Vagina (tissue), 2 donors: ENCODE results near the gene GGCX. TPM values are rescaled to one million over a fixed set of nuclear protein-coding genes. Genes with fewer than 3 reads are reported as not detected.

ENCODE experiments used
- DNase-seq, 2 donors: peaks; one replicate each; pipeline ENCODE4 v3.0.0-alpha.2; 2017; ENCODE audit errors: extremely low spot score in 2 of 2
- H3K27ac ChIP-seq: fragments of 200-600 bp; sonication (generic); one replicate; pipeline ENCODE4 v1.5.1; 2019
- H3K27me3 ChIP-seq: fragments of 200-600 bp; sonication (generic); one replicate; pipeline ENCODE4 v1.5.1; 2019
- H3K36me3 ChIP-seq, 2 donors: fragments of 200-600 bp; sonication (generic); one replicate each; pipeline ENCODE4 v1.5.1; 2017 to 2019
- H3K4me1 ChIP-seq: fragments of 200-600 bp; sonication (generic); one replicate; pipeline ENCODE4 v1.5.1; 2019
- H3K4me3 ChIP-seq, 2 donors: fragments of 200-600 bp; sonication (generic); 1 replicate in 1 of 2; 2 replicates in 1 of 2; pipeline ENCODE4 v1.5.1; 2016 to 2019
- H3K9me3 ChIP-seq: fragments of 200-600 bp; sonication (generic); one replicate; pipeline ENCODE4 v1.5.1; 2019
- CTCF ChIP-seq, 3 experiments: fragments of 450-650 bp in 2 of 3; fragments of 200-600 bp in 1 of 3; sonication (generic) in 1 of 3; IDR thresholded peaks; one replicate each; pipeline ENCODE4 v1.5.1; 2017 to 2019; ENCODE audit warnings: antibody characterized with exemption in 3 of 3, mild to moderate bottlenecking in 2 of 3, moderate library complexity in 2 of 3
- POLR2A ChIP-seq, 2 donors: fragments of 450-650 bp; IDR thresholded peaks; one replicate each; pipeline ENCODE4 v1.6.1; 2017; ENCODE audit warnings: antibody characterized with exemption in 2 of 2, mild to moderate bottlenecking in 2 of 2, moderate library complexity in 2 of 2
- POLR2AphosphoS5 ChIP-seq, 2 donors: sonication (generic); formaldehyde crosslinking; IDR thresholded peaks; one replicate each; pipeline ENCODE4 v1.9.0; 2017; ENCODE audit warnings: antibody characterized with exemption in 2 of 2, mild to moderate bottlenecking in 2 of 2, low read depth in 1 of 2; ENCODE audit not compliant: insufficient read depth in 1 of 2
- intact Hi-C: fragments of 100-400 bp; cut with DNase I; formaldehyde crosslinking; loops from one replicate; pipeline ENCODE4 v1.15.1; 2023
- total RNA-seq: library from RNA; depleted of rRNA; stranded (reverse); fragments of >200 nt; gene quantifications from one replicate; pipeline ENCODE4 v1.2.3, GENCODE V29; 2016

Gene GGCX
- total RNA-seq, 1 donor from 2014 or later = 18.2 TPM

GRCh38 chr2:85542777-85543176, 18.5 kb downstream of the GGCX start:
- Histone ChIP-seq H3K27ac (peak overlapping the region; percentile 99), H3K9me3 (no peaks in the 10 kb centered on the region), H3K36me3 (peaks cover 0 to 44% of the 10 kb centered on the region in 2 donors), H3K27me3 (no peaks in the 10 kb centered on the region), H3K4me1 (peaks cover 46% of the 10 kb centered on the region), H3K4me3 (no peak overlapping the region)
- no peak for DNase-seq
- intact Hi-C loops = loop anchor here (10.0 kb wide), 1 partner anchor 62 kb away; the partner anchor contains the start of gene TMEM150A
- TF ChIP-seq POLR2AphosphoS5 (IDR thresholded peaks at IDR 0.05; ENCODE audit: insufficient read depth in 1 of 2, low read depth in 1 of 2) (no peak), POLR2A (IDR thresholded peaks at IDR 0.05) (no peak), CTCF (IDR thresholded peaks at IDR 0.05) (no peak)

GRCh38 chr2:85541753-85542457, 19.4 kb downstream of the GGCX start:
- H3K9me3 ChIP-seq = no peaks in the 10 kb centered on the region
- intact Hi-C loops = loop anchor here (10.0 kb wide), 1 partner anchor 63 kb away; the partner anchor contains the start of gene TMEM150A
- peaks cover 55% of the 10 kb centered on the region for H3K4me1 ChIP-seq
- peaks cover 0 to 44% of the 10 kb centered on the region in 2 donors for H3K36me3 ChIP-seq
- TF ChIP-seq POLR2AphosphoS5 (IDR thresholded peaks at IDR 0.05; ENCODE audit: insufficient read depth in 1 of 2, low read depth in 1 of 2) = peak in 1 of 2 donors; percentile 21
- no peak for TF ChIP-seq POLR2A (IDR thresholded peaks at IDR 0.05)
- H3K27ac ChIP-seq = peak overlapping the region; percentile 99
- peak overlapping the region; percentile 88 to 89 for H3K4me3 ChIP-seq
- no peak for DNase-seq
- no peaks in the 10 kb centered on the region for H3K27me3 ChIP-seq

- H3K9me3 ChIP-seq = no peaks in the 10 kb centered on the region
- no peaks in the 10 kb centered on the region for H3K27me3 ChIP-seq
- peaks cover 0 to 44% of the 10 kb centered on the region in 2 donors for H3K36me3 ChIP-seq
- peaks cover 58% of the 10 kb centered on the region for H3K4me1 ChIP-seq
- TF ChIP-seq POLR2A (IDR thresholded peaks at IDR 0.05) (no peak), CTCF (IDR thresholded peaks at IDR 0.05) (no peak), POLR2AphosphoS5 (IDR thresholded peaks at IDR 0.05; ENCODE audit: insufficient read depth in 1 of 2, low read depth in 1 of 2) (no peak)
- intact Hi-C loops = loop anchor here (10.0 kb wide), 1 partner anchor 64 kb away; the partner anchor contains the start of gene TMEM150A
- no peak for DNase-seq
- H3K4me3 ChIP-seq = peak overlapping the region; percentile 88 to 89
- H3K27ac ChIP-seq = peak overlapping the region; percentile 99
Measured at GRCh38 chr2:85541262-85541661, 20.0 kb downstream of the GGCX start.

GRCh38 chr2:85540133-85540648, 21.1 kb downstream of the GGCX start:
- Histone ChIP-seq H3K9me3 (no peaks in the 10 kb centered on the region), H3K4me1 (peaks cover 58% of the 10 kb centered on the region), H3K36me3 (peaks cover 0 to 34% of the 10 kb centered on the region in 2 donors), H3K27ac (peak overlapping the region; percentile 99), H3K27me3 (no peaks in the 10 kb centered on the region), H3K4me3 (peak overlapping the region; percentile 88 to 89)
- TF ChIP-seq POLR2AphosphoS5 (IDR thresholded peaks at IDR 0.05; ENCODE audit: insufficient read depth in 1 of 2, low read depth in 1 of 2) (no peak), CTCF (IDR thresholded peaks at IDR 0.05) (no peak), POLR2A (IDR thresholded peaks at IDR 0.05) (no peak)
- intact Hi-C loops = loop anchor here (10.0 kb wide), 1 partner anchor 65 kb away; the partner anchor contains the start of gene TMEM150A
- no peak for DNase-seq

GRCh38 chr2:85539361-85540132, 21.7 kb downstream of the GGCX start:
- TF ChIP-seq POLR2AphosphoS5 (IDR thresholded peaks at IDR 0.05; ENCODE audit: insufficient read depth in 1 of 2, low read depth in 1 of 2) = peak; percentile 47 to 84
- TF ChIP-seq POLR2A (IDR thresholded peaks at IDR 0.05) = no peak
- H3K4me3 ChIP-seq = peak overlapping the region; percentile 88 to 89
- H3K9me3 ChIP-seq = no peaks in the 10 kb centered on the region
- intact Hi-C loops = loop anchor here (1.0 to 10.0 kb wide), 2 partner anchors 65 to 102 kb away; partner anchors contain the start of gene TMEM150A
- peak in 1 of 2 donors; percentile 93 for DNase-seq
- H3K4me1 ChIP-seq = peaks cover 53% of the 10 kb centered on the region
- H3K27me3 ChIP-seq = no peaks in the 10 kb centered on the region
- peaks cover 0 to 31% of the 10 kb centered on the region in 2 donors for H3K36me3 ChIP-seq
- peak overlapping the region; percentile 99 for H3K27ac ChIP-seq
